Stimulated activated CD4-positive, alpha-beta T cell treated with anti-CD3 and anti-CD28 coated beads, Interleukin-2, amount 100 ng/mL, for 24 hours (primary cell): ENCODE measurements around the gene AQP6.

ENCODE experiments used
- DNase-seq, 2 donors: peaks; one replicate each; pipeline ENCODE4 v3.0.0-alpha.2; 2020

The AQP6 gene, protein sequence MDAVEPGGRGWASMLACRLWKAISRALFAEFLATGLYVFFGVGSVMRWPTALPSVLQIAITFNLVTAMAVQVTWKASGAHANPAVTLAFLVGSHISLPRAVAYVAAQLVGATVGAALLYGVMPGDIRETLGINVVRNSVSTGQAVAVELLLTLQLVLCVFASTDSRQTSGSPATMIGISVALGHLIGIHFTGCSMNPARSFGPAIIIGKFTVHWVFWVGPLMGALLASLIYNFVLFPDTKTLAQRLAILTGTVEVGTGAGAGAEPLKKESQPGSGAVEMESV

DNA sequence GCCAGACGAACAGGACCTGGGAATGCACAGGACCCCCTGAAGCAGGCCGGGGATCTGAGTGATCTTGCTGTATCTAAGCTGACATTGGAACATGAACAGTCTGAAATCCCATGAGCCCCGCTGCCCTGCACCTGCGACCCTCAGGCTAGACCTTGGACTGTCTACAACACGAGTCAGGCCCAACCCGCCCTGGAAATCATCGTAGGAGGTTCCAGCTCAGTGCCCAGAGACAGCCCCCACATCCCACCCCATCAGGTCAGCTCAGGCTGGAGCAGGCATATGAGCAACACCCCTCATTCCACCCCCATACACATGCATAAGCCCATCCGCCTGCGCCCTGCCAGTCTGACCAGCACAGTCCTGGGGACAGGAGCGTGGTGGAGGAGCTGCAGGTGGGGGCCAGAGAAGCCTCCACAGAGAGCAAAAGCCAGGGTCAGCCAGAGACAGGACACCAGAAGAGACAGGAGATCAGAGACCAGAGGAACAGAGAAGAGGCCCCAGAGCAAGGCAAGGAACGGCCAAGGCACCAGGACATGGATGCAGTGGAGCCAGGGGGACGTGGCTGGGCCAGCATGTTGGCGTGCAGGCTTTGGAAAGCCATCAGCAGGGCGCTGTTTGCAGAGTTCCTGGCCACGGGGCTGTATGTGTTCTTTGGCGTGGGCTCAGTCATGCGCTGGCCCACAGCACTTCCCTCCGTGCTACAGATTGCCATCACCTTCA is at the start of gene AQP6:
Gene AQP6, plus strand, starts transcription at position 307 of the 720 bp plus-strand sequence. Its CDS starts 227 bp downstream, at position 534.
- no peak for DNase-seq

GRCh38 chr12:49923035-49923644 is 49.6 kb upstream of the AQP6 start:
- DNase-seq = no peak

GRCh38 chr12:49923880-49924556 is 48.7 kb upstream of the AQP6 start:
- DNase-seq = no peak

DNA sequence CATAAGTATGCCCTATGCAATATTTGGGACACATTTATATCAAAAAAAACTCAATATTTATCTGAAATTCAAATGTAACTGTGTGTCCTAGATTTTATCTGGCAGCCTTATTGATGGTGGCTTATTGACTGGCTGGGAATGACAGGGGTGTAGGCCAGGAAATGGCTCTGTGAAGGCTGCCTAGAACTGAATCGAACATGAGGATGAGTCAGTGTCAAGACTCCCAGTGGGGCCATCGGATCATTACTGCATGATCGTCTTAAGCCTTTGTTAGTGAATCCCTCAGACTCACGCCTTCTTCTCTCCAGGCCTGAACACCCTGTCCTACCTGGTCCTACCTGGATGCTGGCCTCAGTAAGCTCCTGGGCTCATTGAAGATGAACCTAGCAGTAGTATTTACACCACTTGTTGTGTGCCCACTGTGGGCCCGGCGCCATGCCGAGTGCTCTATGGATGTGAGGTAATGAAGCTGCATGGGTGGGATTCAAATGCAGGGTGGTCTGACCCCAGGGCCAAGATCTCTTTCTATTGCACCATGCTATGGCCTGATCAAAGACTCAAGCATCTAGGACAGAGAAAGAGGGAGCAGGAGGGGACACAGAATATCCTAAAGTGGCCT is 48.0 kb upstream of the AQP6 start:
- no peak for DNase-seq

DNA sequence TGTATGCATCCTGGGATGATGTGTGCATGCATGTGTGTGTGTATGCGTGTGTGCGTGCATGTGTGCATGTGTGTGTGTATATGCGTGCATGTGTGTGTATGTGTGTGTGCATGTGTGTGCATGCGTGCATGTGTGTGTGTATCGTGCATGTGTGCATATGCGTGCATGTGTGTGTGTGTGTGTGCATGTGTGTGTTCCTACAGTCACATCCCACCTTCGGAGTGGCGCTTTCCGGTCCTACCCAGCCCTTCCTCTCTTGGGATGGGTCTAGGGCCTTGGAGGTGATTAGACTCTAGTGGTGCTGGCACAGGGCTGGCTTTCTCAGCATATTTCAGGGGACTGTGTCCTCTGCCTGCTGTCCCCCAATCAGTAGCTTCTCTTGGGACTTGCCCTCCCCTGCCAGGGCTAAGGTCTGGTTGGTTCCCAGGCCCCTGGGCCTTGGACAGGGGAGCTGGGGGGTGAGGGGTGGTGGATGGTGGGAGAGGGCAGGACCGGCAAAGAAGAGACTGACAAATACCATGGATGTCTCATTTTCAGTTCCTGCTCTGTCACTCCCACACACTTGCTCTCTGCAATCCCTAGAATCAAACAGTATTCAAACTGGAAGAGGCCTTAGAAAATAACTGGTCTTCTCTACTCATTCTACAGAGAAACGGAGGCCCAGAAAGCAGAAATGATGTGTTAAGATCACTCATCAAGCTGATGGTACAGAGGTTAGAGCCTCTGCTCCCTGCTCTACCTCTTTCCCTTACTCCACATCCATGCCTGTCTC is 47.1 kb upstream of the AQP6 start:
- no peak for DNase-seq

DNA sequence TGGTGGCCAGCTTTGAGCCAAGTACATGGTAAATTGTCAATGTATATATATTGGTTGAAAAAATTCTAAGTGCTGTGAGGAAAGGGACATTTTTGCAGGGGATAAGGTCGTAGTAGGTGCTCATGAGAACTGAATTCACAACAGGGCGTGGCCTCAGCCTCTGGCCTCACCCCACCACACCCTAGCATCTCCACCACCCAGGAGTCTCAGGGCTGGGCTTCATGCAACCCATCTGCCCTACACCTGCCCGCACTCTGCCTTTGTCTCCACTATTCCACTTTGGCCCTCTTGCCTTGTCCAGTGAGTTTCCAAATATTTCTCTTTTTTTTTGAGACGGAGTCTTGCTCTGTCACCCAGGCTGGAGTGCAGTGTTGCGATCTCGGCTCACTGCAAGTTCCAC is 44.3 kb upstream of the AQP6 start:
- no peak for DNase-seq

GRCh38 chr12:49929581-49929980 is 43.2 kb upstream of the AQP6 start:
- DNase-seq = no peak

- DNase-seq = no peak
These were observed 42.0 kb upstream of the AQP6 start for GRCh38 chr12:49930515-49931288.

DNA sequence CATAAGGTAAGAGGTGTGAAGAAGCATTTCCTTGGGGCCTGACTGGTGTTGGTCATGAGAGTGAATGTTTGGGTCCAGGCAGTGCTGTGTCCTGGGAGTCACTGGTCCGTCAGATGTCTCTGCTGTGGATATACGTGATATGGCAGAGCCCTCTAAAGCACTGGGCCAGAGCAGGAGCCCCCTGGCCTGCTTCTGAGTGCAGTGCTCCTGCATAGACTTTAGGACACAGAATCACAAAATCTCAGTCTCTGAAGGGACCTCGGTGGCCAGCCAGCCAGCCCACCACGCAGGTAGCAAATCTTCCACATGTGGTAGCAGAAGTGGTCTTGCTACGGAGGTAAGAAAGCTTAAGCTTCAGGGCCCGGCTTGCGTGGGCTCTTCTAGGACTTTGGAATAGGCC is 40.7 kb upstream of the AQP6 start:
- DNase-seq = no peak

DNA sequence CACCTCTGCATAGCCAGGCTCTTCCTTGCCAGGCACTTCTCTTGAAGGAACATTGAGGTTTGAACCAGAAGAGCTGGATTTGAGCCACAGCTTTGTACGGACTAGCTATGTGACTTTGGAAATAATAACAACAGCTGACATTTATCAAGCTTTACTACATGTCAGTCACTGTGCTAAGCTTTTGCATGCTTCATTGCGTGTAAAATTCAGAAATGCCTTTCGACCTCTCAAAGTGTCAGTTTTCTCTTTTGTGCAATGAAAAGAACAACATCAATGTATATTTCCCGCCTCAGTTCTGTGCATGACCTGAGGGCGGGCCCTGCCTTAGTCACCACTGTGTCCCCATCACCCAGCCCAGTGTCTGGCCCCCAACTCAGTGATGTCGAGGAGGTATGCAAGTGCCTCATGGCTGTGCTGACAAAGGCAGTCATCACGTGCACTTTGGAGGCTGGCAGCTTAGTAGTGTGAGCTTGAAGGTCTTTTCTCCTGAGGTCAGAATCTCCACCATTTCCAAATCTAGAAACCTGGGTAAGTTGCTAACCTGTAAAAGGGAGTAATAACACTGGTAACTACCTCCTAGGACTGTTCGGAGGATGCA is 40.1 kb upstream of the AQP6 start:
- no peak for DNase-seq

GRCh38 chr12:49933796-49934195 is 39.0 kb upstream of the AQP6 start:
- DNase-seq = no peak

DNA sequence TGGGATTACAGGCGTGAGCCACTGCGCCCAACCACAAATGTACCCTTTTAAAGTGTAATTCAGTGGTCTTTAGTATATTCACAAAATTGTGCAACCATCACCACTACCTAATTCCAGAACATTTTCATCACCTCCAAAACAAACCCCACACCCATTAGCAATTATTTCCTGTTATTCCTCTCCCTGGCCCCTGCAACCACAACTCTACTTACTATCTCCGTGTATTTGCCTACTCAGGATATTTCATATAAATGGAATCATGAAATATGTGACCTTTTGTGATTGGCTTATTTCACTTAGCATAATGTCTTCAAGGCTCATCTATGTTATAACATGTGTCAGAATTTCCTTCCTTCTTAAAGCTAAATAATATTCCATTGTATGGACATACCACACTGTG is 38.2 kb upstream of the AQP6 start:
- no peak for DNase-seq

DNA sequence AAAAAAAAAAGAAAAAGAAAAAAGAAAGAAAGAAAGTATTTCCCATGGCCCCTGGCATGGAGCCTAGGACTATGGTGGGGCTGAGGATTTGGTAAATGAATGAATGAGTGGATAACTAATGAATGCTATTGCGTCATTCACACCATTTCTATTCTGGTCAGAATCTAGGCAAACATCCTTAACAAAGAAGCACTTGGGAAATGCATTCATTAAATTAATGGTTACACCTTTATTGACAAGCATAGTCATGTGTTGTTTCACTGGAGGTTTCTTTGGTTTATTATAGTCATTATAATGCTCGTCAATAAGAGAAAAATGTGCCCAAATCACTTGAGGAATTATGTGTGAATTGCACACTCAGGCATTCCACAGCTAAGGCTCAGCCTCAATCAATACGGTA is 35.8 kb upstream of the AQP6 start:
- DNase-seq = no peak

DNA sequence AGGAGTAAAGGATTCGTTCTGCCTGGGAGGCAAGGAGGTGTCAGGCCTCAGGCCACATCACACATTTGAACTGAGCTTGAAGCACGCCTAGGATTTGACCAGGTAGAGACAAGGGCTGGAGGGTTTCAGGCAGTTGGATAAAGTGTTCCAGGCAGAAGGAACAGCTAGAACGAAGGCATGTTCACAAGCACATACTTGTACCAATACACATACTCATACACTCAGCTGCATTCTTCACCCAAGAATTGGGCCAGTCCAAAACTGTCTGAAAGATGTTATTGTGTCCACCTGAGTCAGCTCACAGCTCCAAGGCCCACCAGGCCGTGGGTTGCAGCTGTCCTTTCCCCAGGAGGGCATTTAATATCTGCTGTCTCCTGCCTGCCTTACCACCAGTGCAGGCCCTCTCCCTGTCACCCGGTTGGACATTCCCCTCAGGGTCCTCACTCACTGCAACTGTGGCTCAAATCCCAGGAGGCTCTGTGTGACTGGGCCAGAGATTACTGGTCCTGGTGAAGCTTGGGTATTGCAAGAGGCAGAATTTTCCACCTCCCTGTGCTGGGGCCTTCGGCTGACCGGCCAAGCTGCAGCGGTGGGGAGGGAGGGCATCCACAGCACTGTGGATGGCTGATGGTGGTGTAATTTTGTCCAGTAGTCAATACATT is 35.0 kb upstream of the AQP6 start:
- no peak for DNase-seq

GRCh38 chr12:49939307-49939706 is 33.4 kb upstream of the AQP6 start:
- no peak for DNase-seq

DNA sequence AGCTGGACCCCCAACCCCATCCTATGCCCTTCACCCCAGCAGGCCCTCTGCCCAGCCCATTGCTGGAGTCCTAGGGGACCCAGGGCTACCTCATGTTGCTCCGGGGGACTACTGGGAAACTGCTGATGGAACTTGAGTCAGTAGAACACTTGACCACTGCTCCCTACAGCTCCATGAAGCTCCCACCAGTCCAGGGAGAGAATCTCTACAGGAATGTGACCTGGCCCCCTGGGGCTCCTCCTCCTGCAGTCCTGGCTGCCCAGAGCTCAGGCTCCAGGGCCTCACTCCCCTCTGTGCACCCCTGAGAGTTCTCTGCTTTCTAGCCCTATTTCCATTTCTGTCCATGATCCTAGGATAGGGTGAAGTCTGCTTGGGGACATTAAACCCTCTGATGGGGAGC is 33.0 kb upstream of the AQP6 start:
- DNase-seq = no peak

DNA sequence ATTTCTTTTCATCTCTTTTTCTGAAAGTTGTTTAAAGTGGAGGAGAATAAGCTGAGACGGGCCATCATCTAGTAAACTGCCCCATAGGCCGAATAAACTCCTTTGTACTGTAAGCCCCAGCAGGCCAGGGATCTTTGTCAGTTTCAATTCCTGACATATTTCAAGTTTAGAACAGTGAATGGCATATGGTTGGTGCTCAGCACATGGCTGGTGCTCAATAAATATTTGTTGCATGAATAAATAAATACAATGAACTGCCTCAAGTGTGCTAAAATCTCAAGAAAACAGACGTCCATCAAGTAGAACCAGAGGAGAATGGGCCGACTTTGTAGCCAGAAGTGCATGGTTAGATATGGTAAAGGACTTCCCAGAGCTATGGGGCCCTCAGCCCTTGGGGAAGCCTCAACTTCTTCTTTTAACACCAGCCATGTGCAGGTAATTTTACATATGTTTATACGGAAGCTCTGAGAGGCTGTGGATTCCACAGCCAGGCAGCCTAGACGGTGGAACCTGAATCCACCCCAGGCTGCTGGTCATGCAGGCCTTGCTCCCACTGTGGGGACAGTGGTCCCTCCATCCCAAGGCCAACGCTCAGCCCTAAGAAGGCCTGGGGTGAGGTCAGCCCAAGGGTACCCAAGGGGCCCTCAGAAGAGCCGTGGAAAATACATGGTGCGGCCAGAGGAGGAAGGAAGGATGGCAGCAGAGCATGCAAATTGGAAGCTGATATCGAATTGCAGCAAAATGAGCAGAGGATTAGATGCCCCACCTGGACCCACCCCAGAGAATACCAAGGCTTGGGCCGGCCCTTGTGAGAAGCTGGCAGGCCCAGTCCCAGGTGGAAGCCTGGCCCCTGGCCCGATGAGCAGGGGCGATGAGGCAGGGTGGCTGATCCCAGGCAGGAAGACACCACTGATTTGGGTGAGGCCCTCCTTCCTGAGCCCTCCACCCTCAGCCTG is 30.9 kb upstream of the AQP6 start:
- no peak for DNase-seq

DNA sequence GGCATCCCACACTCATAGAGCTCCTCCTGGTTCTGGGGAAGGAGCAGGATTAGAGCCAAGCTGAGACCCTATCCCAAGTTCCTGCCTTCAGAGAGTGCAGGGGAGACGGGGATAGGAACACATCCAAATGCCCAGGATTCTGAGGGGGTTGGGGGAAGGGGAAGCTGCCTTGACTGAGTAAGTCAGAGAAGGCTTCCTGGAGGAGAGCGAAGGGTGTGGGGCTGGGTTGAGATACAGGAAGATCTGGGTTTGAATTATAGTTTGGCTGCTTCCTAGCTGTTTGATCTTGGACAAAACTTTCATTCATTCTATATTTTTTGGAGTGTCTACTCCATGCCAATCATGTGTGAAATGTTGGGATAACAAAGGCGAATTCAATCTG is 30.2 kb upstream of the AQP6 start:
- no peak for DNase-seq

GRCh38 chr12:49942921-49943624 is 29.7 kb upstream of the AQP6 start:
- no peak for DNase-seq
